IPS DF 6.9 (cell line): ENCODE data around the gene KNL1.

Experiments
- DNase-seq: peaks from one replicate; pipeline ENCODE4 v3.0.0-alpha.2; 2013; ENCODE audit warnings: low read depth, low spot score
- H3K27ac ChIP-seq: one replicate; pipeline ENCODE4 v1.5.1; 2013; ENCODE audit warnings: low read length, control low read depth
- H3K27me3 ChIP-seq: 2 replicates; pipeline ENCODE4 v1.6.1; 2013; ENCODE audit warnings: mild to moderate bottlenecking, low read length; ENCODE audit not compliant: control insufficient read depth, insufficient read depth
- H3K36me3 ChIP-seq: 2 replicates; pipeline ENCODE4 v1.6.1; 2013; ENCODE audit warnings: low read length; ENCODE audit not compliant: control insufficient read depth, insufficient read depth
- H3K4me1 ChIP-seq: 2 replicates; pipeline ENCODE4 v1.6.1; 2013; ENCODE audit warnings: low read length; ENCODE audit not compliant: control insufficient read depth, insufficient read depth
- H3K4me3 ChIP-seq: 2 replicates; pipeline ENCODE4 v1.5.1; 2013; ENCODE audit warnings: mild to moderate bottlenecking, low read length
- H3K9me3 ChIP-seq: 2 replicates; pipeline ENCODE4 v1.6.1; 2013; ENCODE audit warnings: low read length, inconsistent platforms; ENCODE audit not compliant: control insufficient read depth, insufficient read depth
- WGBS: extraction: QIAGEN DNeasy Blood & Tissue Kit; methylation state at CpG from one replicate; pipeline ENCODE4 v1.1.7; 2013; ENCODE audit warnings: mixed read lengths, missing lambda C conversion rate; ENCODE audit not compliant: insufficient read length, insufficient coverage; 5-methylcytosine and 5-hydroxymethylcytosine counted together

The KNL1 gene

DNA sequence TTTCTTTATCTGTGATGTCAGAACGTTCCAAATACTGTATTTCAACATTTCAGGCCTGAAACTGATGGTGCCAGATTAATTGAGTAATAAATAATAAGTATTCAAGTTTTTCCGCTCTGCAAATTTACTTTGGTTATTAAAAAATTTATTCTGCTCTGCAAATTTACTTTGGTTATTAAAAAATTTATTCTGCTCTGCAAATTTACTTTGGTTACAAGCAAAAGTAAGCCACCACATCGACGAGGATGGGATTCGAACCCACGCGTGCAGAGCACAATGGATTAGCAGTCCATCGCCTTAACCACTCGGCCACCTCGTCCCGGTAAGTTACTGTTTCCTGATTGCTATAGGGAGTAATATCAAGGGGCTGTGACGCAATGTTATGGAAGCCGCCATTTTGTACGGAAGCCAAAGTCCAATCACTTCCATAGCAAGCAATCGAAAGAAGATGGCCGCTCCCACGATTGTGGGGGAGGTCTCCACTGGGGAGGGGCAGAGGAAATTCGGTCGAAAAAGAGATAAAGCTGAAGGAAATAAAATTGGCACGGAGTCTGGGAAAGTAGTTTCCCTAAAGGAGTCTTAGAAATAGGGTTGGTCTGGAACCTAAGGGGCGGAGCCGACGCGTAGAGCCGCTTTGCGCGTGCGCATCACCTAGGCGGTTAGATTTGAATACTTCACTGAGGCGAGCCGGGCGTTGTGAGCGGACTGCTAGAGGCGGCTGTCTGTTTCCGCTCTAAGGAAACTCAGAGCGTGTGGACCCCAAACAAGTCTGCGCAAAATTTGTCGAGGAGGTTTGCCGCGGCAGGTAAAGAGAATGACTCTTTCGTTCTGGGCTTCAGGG is at the start of gene KNL1:
Gene KNL1 (plus strand): TSS at position 662 of the 841 bp plus-strand sequence. CDS start 8,683 bp downstream, outside the sequence.
- Histone ChIP-seq H3K27ac (no peak within 1 kb of the TSS), H3K36me3 (no peaks in the 10 kb centered on the region), H3K4me3 (peak within 1 kb of the TSS; percentile 91), H3K9me3 (no peaks in the 10 kb centered on the region), H3K27me3 (no peaks in the 10 kb centered on the region), H3K4me1 (no peaks in the 10 kb centered on the region; the same call in 1 of the 2 replicates)
- DNase-seq, result no peak
- no CpG with 5 or more reads among the region's 41 CpGs for WGBS

GRCh38 chr15:40545457-40545856 is 48.6 kb upstream of the KNL1 start:
- WGBS, result no CpG with 5 or more reads among the region's 1 CpG

DNA sequence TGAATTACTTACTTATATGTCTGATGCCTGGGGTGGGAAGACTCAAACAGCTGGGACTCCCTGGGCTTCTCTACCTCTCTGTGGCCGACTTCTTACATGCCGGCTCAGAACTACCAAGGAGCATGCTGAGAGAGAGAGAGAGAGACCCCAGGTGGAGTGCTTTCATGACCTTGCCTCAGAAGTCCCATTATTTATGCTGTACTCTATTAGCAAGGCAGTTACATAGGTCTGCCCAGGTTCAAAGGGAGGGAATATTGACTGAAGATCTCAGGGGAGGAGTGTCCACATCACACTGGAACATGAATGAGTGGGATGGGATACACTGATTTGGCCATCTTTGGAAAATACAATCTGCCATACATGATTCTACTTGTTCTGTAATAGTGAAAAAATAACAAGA is 45.4 kb upstream of the KNL1 start:
- H3K4me1 ChIP-seq, result no peaks in the 10 kb centered on the region
- no peak overlapping the region for H3K4me3 ChIP-seq
- no peak for DNase-seq
- no peaks in the 10 kb centered on the region for H3K9me3 ChIP-seq
- H3K27ac ChIP-seq, result no peak overlapping the region
- H3K27me3 ChIP-seq, result no peaks in the 10 kb centered on the region
- no peaks in the 10 kb centered on the region for H3K36me3 ChIP-seq
- WGBS, result no CpG with 5 or more reads among the region's 2 CpGs

More at GRCh38 chr15:40545457-40545856, 48.6 kb upstream of the KNL1 start:
- no peaks in the 10 kb centered on the region for H3K36me3 ChIP-seq
- H3K4me1 ChIP-seq, result no peaks in the 10 kb centered on the region
- no peak overlapping the region for H3K4me3 ChIP-seq
- H3K27ac ChIP-seq, result no peak overlapping the region
- no peak for DNase-seq
- H3K27me3 ChIP-seq, result no peaks in the 10 kb centered on the region
- H3K9me3 ChIP-seq, result no peaks in the 10 kb centered on the region

- no peak overlapping the region for H3K27ac ChIP-seq
- no peaks in the 10 kb centered on the region for H3K4me1 ChIP-seq
- H3K4me3 ChIP-seq, result no peak overlapping the region
Observed at GRCh38 chr15:40549894-40550293, 44.2 kb upstream of the KNL1 start.

GRCh38 chr15:40550341-40551037 is 43.6 kb upstream of the KNL1 start:
- WGBS, result no CpG with 5 or more reads among the region's 6 CpGs
- DNase-seq, result no peak
- Histone ChIP-seq H3K27me3 (no peaks in the 10 kb centered on the region), H3K9me3 (no peaks in the 10 kb centered on the region), H3K36me3 (no peaks in the 10 kb centered on the region), H3K27ac (no peak overlapping the region), H3K4me3 (no peak overlapping the region), H3K4me1 (no peaks in the 10 kb centered on the region)

More at GRCh38 chr15:40549894-40550293, 44.2 kb upstream of the KNL1 start:
- H3K9me3 ChIP-seq, result no peaks in the 10 kb centered on the region
- DNase-seq, result no peak
- no peaks in the 10 kb centered on the region for H3K36me3 ChIP-seq
- no CpG with 5 or more reads among the region's 9 CpGs for WGBS
- no peaks in the 10 kb centered on the region for H3K27me3 ChIP-seq

GRCh38 chr15:40554161-40554525 is 39.9 kb upstream of the KNL1 start:
- Histone ChIP-seq H3K27me3 (no peaks in the 10 kb centered on the region), H3K36me3 (no peaks in the 10 kb centered on the region), H3K4me1 (no peaks in the 10 kb centered on the region), H3K27ac (no peak overlapping the region), H3K9me3 (no peaks in the 10 kb centered on the region), H3K4me3 (no peak overlapping the region)
- WGBS, result no CpG with 5 or more reads among the region's 4 CpGs
- DNase-seq, result no peak

DNA sequence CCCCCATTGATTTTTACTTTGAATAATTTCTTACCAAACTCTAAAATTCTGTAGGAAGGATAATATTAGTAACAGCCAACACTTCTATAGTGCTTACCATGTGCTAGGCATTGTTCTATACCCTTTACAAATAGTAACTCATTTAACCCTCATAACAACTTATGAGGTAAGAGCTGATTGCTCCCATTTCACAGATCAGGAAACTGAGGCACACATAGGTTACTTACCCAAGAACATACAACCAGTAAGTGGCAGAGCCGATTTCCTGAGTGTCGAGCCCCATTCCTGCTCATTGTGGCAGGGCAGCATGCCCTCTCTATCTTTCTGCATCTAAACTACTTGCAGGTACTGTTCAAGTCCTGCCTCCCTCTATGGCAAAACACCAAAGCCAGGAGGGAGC is 38.2 kb upstream of the KNL1 start:
- Histone ChIP-seq H3K9me3 (no peaks in the 10 kb centered on the region), H3K4me3 (no peak overlapping the region), H3K27me3 (no peaks in the 10 kb centered on the region), H3K4me1 (no peaks in the 10 kb centered on the region), H3K36me3 (no peaks in the 10 kb centered on the region), H3K27ac (no peak overlapping the region)
- no peak for DNase-seq
- WGBS, result no CpG with 5 or more reads among the region's 2 CpGs

GRCh38 chr15:40558952-40559742 is 34.9 kb upstream of the KNL1 start:
- H3K27ac ChIP-seq, result no peak overlapping the region
- no peaks in the 10 kb centered on the region for H3K4me1 ChIP-seq
- no peak overlapping the region for H3K4me3 ChIP-seq
- no peaks in the 10 kb centered on the region for H3K27me3 ChIP-seq
- no peaks in the 10 kb centered on the region for H3K9me3 ChIP-seq
- no CpG with 5 or more reads among the region's 6 CpGs for WGBS
- no peak for DNase-seq
- H3K36me3 ChIP-seq, result no peaks in the 10 kb centered on the region

DNA sequence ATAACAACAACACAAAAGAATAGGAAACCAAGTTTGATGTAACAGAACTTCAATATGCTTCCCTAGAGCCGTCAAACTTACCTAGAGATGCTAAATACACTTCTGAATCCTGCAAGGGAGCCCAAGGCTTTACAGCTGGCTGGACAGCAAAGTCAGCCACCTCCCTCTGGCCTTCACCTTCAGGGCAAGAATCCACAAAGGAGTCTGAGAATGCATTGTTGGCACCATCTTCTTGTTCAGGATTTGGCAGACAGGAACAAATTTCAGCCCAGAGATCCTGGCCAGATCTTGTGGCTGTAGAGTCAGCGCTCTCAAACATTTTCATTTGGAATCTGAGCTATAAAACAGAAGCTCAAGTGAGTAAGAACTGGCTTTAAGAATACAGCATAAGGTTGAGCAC is 31.4 kb upstream of the KNL1 start:
- Histone ChIP-seq H3K27me3 (no peaks in the 10 kb centered on the region), H3K4me3 (no peak overlapping the region), H3K27ac (no peak overlapping the region), H3K9me3 (no peaks in the 10 kb centered on the region), H3K36me3 (no peaks in the 10 kb centered on the region), H3K4me1 (no peaks in the 10 kb centered on the region)
- no peak for DNase-seq
- no CpG with 5 or more reads among the region's 2 CpGs for WGBS

GRCh38 chr15:40563426-40563825 is 30.6 kb upstream of the KNL1 start:
- H3K36me3 ChIP-seq, result no peaks in the 10 kb centered on the region
- no peak overlapping the region for H3K4me3 ChIP-seq
- H3K27me3 ChIP-seq, result no peaks in the 10 kb centered on the region
- no peak for DNase-seq
- H3K27ac ChIP-seq, result no peak overlapping the region
- H3K4me1 ChIP-seq, result no peaks in the 10 kb centered on the region
- no peaks in the 10 kb centered on the region for H3K9me3 ChIP-seq
